HG03342 (cell line): Measurements from ENCODE around the gene EFR3B.
"Not testable (repeated sequence)": the region's sequence is repeated elsewhere in the genome, so short reads cannot be mapped to it uniquely, and the experiment has no call there.

Experiments used
- ATAC-seq: cut with Tn5 transposase; IDR thresholded peaks from one replicate; pipeline ENCODE4 v1.9.1; 2021; ENCODE audit warnings: mild to moderate bottlenecking, moderate library complexity; ENCODE audit not compliant: unreplicated experiment

EFR3B gene, protein sequence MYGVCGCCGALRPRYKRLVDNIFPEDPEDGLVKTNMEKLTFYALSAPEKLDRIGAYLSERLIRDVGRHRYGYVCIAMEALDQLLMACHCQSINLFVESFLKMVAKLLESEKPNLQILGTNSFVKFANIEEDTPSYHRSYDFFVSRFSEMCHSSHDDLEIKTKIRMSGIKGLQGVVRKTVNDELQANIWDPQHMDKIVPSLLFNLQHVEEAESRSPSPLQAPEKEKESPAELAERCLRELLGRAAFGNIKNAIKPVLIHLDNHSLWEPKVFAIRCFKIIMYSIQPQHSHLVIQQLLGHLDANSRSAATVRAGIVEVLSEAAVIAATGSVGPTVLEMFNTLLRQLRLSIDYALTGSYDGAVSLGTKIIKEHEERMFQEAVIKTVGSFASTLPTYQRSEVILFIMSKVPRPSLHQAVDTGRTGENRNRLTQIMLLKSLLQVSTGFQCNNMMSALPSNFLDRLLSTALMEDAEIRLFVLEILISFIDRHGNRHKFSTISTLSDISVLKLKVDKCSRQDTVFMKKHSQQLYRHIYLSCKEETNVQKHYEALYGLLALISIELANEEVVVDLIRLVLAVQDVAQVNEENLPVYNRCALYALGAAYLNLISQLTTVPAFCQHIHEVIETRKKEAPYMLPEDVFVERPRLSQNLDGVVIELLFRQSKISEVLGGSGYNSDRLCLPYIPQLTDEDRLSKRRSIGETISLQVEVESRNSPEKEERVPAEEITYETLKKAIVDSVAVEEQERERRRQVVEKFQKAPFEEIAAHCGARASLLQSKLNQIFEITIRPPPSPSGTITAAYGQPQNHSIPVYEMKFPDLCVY

GRCh38 chr2:25041928-25042320 lies at the start of gene EFR3B:
EFR3B (plus strand) TSS chr2:25042076; CDS start chr2:25042313, 237 bp downstream.
- ATAC-seq: peak; percentile 93

DNA sequence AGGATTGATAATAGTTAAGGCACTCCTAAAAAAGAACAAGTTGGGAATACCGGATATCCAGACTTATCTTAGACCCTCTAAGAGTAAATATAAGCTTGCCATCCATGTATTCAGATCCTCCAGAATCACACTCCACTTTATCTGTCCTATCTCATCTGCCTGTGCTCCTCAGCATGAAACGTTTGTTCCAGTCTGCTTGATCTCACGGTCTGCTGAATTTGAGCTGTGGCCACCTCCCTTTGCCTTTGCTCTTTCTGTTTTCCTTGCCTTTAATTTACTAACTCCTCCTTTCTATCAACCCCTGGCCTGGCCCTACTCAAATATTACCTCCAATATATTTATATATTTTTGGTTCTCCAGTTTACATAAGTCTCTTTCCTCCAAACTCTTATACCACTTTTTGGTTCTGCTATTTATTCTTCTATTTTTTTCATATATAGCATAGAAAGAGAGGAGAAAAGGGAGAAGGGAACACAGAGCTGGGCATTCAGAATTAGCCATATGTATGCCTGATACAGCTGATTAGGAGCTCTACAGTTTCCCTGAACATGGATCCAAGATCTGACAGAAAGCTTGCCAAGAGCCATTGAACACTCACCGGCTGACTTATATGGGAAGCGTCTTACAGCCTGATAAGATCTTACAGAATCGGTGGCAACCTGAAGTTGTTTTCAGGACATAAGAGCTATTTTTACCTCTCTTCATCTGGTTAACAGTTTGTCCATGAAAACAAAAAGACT lies 48.3 kb upstream of the EFR3B start:
- no peak for ATAC-seq

- ATAC-seq: no peak
These were observed 47.6 kb upstream of the EFR3B start for GRCh38 chr2:24994146-24994724.

- not testable (repeated sequence) for ATAC-seq
These were observed 42.8 kb upstream of the EFR3B start for GRCh38 chr2:24999097-24999496.

- no peak for ATAC-seq
These were observed 41.8 kb upstream of the EFR3B start for GRCh38 chr2:25000036-25000435.

DNA sequence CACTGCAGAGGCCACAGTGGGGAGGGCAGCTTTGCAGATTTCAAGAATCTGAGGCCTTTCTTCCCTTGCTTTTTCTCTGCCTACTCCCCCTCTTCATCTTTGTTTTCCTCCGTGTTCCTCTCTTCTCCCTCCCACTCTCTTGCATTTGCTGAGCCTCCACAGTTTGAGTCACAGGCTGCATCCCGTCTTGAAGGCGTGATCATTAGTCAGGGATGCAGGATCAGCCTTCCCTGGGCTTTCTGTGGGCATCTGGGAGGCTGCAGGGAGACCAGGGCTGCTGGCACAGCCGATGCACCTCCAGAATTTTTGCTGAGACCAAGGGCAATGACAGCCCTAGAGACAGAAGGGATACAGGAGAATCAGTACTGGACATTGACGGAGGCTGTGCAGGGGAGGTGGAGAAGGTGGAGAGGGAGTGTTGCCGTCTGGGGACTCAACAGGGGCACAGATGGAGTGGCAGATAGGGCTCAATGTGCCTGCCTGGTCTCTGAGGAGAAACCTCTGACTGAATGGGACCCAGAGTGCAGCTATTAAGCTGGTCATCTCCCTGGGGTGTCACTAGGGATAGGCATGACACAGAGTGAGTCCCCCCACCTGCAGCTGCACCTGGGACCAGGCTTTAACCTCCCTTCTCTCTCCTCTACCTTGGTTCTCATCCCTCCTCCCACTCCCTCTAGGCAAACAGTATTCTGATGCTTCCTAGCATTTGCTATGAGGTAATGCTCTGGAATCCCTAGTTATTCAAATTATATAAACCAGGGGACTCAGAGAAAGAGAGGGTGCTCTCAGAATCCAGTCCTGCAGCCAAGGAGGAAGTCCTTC lies 41.2 kb upstream of the EFR3B start:
- no peak for ATAC-seq

- ATAC-seq: no peak
These were observed 40.6 kb upstream of the EFR3B start for GRCh38 chr2:25001325-25001637.

GRCh38 chr2:25002066-25002465 lies 39.8 kb upstream of the EFR3B start:
- no peak for ATAC-seq

GRCh38 chr2:25009954-25010353 lies 31.9 kb upstream of the EFR3B start:
- no peak for ATAC-seq

- ATAC-seq: not testable (repeated sequence)
These were observed 30.5 kb upstream of the EFR3B start for GRCh38 chr2:25011342-25011741.

DNA sequence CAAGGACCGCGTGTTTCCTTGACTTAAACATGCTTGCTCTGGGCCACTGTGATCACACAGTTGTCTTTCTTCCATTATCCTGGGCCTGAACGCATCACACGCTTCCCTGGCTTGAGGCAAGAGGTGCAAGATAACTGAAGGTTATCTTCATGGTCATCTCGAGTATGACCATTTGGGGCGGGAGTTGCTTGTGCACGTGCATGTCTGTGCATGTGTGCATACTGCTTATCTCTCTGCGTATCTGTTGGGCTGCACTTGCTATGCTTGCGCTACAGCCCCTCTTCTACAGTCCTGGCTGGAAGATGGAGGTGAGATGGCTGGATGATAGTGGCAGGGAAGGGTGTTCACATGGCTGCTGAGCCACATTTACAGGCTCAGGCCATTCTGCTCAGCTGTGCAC lies 27.2 kb upstream of the EFR3B start:
- no peak for ATAC-seq

DNA sequence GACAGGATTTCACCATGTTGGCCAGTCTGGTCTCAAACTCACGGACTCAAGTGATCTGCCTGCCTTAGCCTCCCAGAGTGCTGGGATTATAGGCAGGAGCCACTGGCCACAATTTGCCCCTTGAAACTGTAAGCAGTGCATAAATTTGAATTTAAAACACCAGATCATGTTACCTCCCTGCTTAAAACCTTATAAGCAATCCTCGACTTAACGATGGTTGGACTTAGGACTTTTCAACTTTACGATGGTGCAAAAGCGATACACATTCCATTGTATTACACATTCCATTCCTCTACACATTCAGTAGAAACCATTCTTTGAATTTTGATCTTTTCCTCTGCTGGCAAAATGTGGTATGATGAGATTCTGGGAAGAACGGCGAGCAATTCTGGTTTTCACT lies 23.2 kb upstream of the EFR3B start:
- no peak for ATAC-seq

DNA sequence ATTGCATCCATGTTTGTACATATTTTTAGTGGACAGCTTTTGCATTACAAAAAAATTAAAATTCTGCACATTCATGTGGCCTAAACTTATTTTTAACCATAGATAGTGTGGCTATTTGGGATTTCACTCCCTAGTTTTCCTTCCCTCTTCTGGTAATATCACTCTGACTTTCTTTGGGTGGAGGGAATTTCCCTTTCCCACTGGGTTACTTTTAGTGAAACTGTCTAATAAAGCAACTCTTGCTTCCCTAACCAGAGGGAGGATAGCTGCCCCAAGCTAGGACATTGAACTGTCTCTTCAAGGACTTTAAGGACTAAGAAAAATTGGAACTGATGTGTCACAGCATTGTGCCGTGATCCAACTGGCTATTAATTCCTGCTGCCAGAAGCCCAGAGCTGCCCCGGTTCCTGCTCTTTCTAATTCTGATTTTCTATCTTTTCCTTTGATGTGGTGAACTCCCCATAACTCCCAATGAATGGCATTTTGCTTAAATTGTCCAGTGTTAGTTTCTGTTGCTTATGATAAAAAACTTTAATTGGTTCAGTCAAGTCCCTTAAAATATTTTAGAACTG lies 20.0 kb upstream of the EFR3B start:
- ATAC-seq: no peak

GRCh38 chr2:25023333-25023732 lies 18.5 kb upstream of the EFR3B start:
- ATAC-seq: no peak

- no peak for ATAC-seq
These were observed 16.5 kb upstream of the EFR3B start for GRCh38 chr2:25025229-25026007.

DNA sequence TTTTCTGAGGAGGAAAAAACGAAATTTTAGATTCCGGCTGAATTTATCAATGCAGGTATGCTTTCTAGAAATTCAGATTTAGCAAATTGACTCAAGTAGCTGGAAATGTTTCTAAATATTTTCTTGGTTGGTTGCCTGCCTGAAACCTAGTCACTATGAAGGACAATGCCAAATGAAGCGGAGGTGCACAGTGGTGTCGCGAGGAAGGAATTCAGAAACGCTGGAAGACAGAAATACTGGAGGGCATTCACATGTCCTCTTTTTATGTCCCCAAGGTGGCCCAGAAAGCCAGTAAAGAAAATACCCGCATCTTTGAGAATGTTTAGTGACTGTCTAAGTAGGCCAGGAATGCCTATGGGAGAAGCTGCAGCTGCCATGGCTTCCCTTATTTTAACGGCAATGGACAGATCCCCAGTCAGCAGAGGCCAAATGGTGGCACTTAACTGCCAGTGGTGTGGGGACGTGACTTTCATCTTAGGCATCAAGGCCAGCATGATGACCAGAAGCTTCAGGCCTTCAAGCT lies 15.8 kb upstream of the EFR3B start:
- no peak for ATAC-seq

DNA sequence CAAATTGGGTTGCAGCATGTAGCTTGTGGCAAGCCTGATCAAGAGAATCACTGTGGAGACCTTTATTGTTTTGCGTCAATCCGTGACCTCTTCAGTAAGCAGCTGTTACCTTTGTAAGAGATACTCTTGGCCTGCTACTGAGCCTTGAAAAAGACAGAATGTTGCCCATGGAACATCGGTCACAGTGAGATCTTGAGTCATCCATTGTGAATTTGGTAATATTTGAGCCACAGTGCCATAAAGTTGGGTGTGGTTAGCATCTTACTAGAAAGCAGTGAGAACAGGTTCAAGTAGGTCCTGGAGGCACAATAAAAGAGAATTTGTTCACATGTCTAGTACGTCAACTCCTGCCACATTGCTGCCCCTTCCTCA lies 12.7 kb upstream of the EFR3B start:
- ATAC-seq: no peak

DNA sequence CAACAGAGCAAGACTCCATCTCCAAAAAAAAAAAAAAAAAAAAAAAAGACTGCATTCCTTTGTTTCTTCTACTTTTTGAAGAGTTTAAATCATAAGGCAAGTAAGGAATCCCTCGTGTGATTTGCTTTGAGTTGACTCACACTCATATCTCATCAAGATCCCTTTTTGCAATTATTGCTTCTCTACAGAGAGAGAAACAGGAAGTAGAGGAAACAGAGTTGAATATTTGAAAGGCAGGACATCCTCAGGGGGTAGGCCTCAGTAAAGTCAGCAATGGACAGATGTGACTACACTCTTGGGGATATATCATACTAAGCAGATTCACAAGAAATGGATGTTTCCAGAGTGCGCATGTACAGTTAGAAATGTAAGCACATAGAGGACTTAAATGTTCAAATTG lies 11.2 kb upstream of the EFR3B start:
- no peak for ATAC-seq

DNA sequence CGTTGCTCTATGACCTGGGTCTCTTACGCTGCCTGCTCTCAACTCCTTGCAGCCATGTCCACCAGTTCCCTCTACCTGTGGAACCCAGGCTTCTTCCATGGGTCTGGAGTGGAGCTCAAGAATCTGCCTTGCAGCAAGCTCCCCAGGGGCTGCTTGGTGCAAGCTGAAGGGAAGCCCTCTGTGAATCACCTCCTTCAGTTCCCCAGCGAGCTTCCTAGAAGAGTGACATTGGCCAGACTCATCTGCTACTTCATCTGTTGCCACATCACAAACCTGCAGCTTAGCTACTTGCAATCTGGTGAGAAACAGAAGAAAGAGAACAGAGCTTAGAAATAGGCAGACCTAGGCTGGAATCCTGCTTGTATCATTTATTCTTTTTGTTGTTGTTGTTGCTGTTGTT lies 9.8 kb upstream of the EFR3B start:
- no peak for ATAC-seq
